SK-N-SH (cell line): ENCODE results near the gene CD38.

Source experiments
- CTCF ChIP-seq: fragments of 200-600 bp; sonication (generic); IDR thresholded peaks from 2 replicates; pipeline ENCODE4 v1.6.1; 2017; ENCODE audit warnings: antibody characterized with exemption, mild to moderate bottlenecking, moderate library complexity
- EP300 ChIP-seq, 2 experiments: IDR thresholded peaks; 2 replicates each; pipeline versions ENCODE4 v1.4.0 to v1.6.1; 2012; ENCODE audit warnings: borderline replicate concordance in 1 of 2, low read depth in 1 of 2, low read length in 1 of 2
- GABPA ChIP-seq: IDR thresholded peaks from 2 replicates; pipeline ENCODE4 v1.4.0; 2012; ENCODE audit warnings: low read depth, mild to moderate bottlenecking
- MXI1 ChIP-seq: IDR thresholded peaks from 2 replicates; pipeline ENCODE4 v1.6.1; 2012; ENCODE audit warnings: mild to moderate bottlenecking, low read depth, low read length, improper control_type of control experiment
- POLR2AphosphoS5 ChIP-seq: IDR thresholded peaks from 2 replicates; pipeline ENCODE4 v1.6.1; 2012; ENCODE audit warnings: low read depth, low read length
- RCOR1 ChIP-seq: fragments of 150-350 bp; IDR thresholded peaks from 2 replicates; pipeline ENCODE4 v1.6.1; 2017; ENCODE audit warnings: antibody characterized with exemption, low read length
- REST ChIP-seq: IDR thresholded peaks from 2 replicates; pipeline ENCODE4 v1.6.1; 2012; ENCODE audit warnings: mild to moderate bottlenecking, low read depth, low read length, moderate library complexity
- TAF1 ChIP-seq: IDR thresholded peaks from 2 replicates; pipeline ENCODE4 v1.6.1; 2012; ENCODE audit warnings: low read depth, mild to moderate bottlenecking, low read length, moderate library complexity, borderline replicate concordance
- USF1 ChIP-seq: IDR thresholded peaks from 2 replicates; pipeline ENCODE4 v1.4.0; 2012; ENCODE audit warnings: low read depth, borderline replicate concordance

- no peak for TF ChIP-seq POLR2AphosphoS5
- TF ChIP-seq EP300 (IDR thresholded peaks at IDR 0.05; ENCODE audit: borderline replicate concordance in 1 of 2, low read depth in 1 of 2, low read length in 1 of 2) = no peak
- TF ChIP-seq TAF1 = no peak
- no peak for TF ChIP-seq USF1
- TF ChIP-seq GABPA = no peak
- TF ChIP-seq CTCF = no peak
- no peak for TF ChIP-seq MXI1
- TF ChIP-seq REST = no peak
- no peak for TF ChIP-seq RCOR1
These were observed 86.8 kb downstream of the CD38 start for GRCh38 chr4:15864651-15865566.
